Tibial nerve (tissue), 3 donors: Measurements from ENCODE around the gene TMEM187.

Source experiments
- POLR2A ChIP-seq, 2 donors: fragments of 450-650 bp; IDR thresholded peaks; one replicate each; pipeline ENCODE4 v1.6.1; 2017; ENCODE audit warnings: antibody characterized with exemption in 2 of 2, mild to moderate bottlenecking in 2 of 2, moderate library complexity in 2 of 2
- TF ChIP-seq, protein P1 (sequence below), 5 experiments: fragments of 200-600 bp in 3 of 5; fragments of 450-650 bp in 2 of 5; sonication (generic) in 3 of 5; IDR thresholded peaks; one replicate each; pipeline ENCODE4 v1.5.1; 2016 to 2019; ENCODE audit warnings: antibody characterized with exemption in 5 of 5, mild to moderate bottlenecking in 3 of 5, moderate library complexity in 2 of 5

- TF ChIP-seq, protein P1, sequence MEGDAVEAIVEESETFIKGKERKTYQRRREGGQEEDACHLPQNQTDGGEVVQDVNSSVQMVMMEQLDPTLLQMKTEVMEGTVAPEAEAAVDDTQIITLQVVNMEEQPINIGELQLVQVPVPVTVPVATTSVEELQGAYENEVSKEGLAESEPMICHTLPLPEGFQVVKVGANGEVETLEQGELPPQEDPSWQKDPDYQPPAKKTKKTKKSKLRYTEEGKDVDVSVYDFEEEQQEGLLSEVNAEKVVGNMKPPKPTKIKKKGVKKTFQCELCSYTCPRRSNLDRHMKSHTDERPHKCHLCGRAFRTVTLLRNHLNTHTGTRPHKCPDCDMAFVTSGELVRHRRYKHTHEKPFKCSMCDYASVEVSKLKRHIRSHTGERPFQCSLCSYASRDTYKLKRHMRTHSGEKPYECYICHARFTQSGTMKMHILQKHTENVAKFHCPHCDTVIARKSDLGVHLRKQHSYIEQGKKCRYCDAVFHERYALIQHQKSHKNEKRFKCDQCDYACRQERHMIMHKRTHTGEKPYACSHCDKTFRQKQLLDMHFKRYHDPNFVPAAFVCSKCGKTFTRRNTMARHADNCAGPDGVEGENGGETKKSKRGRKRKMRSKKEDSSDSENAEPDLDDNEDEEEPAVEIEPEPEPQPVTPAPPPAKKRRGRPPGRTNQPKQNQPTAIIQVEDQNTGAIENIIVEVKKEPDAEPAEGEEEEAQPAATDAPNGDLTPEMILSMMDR (IDR thresholded peaks at IDR 0.05): no peak
- TF ChIP-seq POLR2A (IDR thresholded peaks at IDR 0.05): no peak
Observed at GRCh38 chrX:154000051-154000450, 27.5 kb downstream of the TMEM187 start.
